ENCODE results near the gene METTL4. TPM values are rescaled to one million over a fixed set of nuclear protein-coding genes. Genes with fewer than 3 reads are reported as not detected.

METTL4 gene, protein sequence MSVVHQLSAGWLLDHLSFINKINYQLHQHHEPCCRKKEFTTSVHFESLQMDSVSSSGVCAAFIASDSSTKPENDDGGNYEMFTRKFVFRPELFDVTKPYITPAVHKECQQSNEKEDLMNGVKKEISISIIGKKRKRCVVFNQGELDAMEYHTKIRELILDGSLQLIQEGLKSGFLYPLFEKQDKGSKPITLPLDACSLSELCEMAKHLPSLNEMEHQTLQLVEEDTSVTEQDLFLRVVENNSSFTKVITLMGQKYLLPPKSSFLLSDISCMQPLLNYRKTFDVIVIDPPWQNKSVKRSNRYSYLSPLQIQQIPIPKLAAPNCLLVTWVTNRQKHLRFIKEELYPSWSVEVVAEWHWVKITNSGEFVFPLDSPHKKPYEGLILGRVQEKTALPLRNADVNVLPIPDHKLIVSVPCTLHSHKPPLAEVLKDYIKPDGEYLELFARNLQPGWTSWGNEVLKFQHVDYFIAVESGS
- 10 to 100 TPM; 14.5 to 23.7 (median 19.5) TPM for polyA plus RNA-seq (ENCODE audit: insufficient read length in 4 of 4)

DNA sequence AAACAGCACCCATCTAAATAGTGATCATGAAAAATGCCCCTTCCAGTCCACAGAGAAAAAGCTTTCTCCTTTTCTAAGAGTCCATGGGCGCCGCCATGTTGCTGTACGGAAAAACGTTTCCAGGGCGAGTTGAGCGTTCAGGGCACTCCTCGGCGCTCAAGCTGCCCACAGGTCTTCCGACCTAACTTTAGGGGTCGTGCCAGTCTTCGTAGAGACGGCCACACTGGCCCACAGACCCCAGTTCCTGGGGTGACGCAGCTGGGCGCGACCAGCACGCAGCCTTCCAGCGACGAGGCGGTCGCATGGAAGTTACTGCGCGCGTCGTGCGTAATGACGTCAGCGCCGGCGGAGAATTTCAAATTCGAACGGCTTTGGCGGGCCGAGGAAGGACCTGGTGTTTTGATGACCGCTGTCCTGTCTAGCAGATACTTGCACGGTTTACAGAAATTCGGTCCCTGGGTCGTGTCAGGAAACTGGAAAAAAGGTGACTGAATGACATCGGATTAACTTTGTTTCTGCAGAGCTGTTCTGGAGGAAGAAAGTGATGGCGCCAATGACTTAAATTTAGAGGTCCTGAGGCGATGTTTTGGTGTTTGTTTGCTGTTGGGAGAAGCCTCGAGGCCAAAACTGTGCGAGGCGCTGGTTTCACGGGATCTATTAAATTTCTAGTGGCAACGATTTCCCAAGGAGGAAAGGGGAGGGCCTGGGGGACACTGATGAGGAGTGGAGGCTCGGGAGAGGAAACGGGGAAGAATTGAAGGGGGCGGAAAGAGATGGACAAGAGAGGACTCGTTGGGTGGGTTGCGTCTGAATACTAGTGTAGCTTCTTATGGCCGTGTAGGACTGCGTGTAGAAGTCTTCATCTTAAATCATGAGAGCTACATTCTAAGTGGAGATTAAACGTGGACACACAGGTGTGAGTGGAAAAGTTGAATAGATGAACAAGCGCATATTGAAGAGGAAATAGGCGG lies at the start of gene METTL4, which contains the start of gene NDC80:
Gene METTL4 (minus strand): TSS at position 306 of the 971 bp plus-strand sequence. CDS start 4,289 bp downstream, outside the sequence.
Gene NDC80 (plus strand): TSS at position 358 of the 971 bp plus-strand sequence. CDS start 1,429 bp downstream, outside the sequence.
- peak; percentile 83 to 97 (median 90) for DNase-seq (ENCODE audit: low read depth in 4 of 4, low spot score in 2 of 4)

DNA sequence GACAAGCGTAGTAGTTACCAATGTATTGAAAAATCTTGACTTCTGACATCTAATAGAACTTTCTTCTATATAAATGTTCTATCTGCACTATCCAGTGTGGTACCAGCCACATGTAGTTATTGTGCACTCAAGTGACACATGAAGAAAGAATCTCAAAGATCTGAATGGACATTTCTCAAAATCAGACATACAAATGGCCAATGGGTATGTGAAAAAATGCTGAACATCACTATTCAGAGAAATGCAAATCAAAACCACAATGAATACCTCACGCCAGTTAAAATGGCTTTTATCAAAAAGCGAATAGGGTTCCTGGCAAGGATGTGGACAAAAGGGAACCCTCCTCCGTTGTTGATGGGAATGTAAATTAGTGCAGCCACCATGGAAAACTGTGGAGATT lies 46.7 kb upstream of the METTL4 start:
- DNase-seq (ENCODE audit: low read depth in 4 of 4, low spot score in 2 of 4) = no peak

DNA sequence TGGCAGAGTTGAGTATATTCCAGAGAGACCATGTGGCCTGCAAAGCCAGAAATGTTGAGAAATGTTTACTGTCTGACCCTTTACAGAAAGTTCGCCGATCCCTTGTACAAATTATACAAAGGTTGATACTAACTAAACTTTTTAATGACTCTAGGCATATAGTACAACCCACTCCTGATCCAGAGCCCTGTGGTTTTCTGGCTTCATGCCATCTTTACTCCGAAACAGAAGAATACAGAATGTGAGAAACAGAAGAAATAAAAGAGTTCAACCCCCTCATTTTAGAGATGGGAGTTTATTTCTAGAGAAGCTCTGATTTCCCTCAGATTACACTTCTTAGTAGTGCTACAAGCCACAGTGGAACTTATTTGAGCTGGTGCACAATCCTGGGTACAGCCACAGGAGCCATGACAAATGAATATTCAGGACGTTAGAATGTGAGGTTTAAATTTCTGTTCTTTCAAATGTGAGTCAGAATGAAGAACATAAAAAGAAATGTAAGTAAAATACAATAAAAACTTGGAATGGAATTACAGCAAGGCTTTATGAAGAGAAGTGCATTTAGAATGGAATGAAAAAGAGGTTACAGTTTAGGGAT lies 46.2 kb upstream of the METTL4 start:
- no peak for DNase-seq (ENCODE audit: low read depth in 4 of 4, low spot score in 2 of 4)

DNA sequence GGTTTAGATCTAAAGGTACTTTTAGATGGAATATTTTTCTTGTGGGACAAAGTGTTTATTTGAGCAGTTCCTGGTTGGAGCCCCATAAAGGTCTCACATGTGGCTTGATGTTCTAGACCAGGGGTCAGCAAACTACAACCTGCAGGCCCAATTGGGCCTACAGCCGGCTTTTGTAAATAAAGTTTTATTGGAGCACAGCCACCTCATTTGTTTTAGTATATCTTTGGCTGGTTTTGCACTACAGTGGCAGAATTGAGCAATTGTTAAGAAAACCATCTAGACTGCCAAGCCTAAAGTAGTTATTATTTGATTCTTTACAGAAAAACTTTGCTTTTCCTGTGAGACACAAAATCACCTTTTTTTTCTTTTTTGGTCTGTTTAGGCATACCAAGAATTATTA lies 41.7 kb upstream of the METTL4 start:
- no peak for DNase-seq (ENCODE audit: low read depth in 4 of 4, low spot score in 2 of 4)

DNA sequence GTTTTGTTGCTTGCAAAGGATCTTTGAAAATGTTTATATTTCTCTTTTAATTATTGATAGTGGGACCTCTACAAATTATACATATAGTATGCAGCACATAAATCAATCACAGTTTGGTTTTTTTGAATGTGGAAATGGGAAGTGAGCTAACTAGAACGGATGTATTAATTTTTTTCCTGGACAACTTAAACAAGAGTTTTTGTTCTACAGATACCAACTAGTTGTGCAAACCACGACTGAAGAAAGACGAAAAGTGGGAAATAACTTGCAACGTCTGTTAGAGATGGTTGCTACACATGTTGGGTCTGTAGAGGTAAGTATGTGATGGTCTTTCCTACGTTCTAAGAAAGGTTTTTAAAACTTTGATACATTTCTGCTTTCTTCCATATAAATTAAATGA lies 39.2 kb upstream of the METTL4 start:
- no peak for DNase-seq (ENCODE audit: low read depth in 4 of 4, low spot score in 2 of 4)

DNA sequence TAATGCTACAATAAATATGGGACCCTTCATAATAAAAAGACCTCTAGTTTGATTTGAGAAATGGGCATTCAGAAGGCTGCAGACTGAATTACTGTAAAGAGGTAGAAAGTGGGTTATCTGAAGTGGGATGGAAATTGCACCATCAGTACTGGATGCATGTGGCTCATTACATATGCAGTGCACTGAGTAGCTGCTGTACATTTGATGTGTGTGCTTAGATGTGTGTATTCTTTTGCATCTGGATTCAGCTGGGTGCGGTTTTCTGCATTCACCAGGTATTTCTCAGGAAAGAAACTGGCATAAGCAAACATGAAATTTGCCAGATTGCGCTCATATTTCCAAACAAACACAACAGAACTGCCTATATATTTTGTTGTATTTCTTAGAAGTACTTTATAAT lies 38.3 kb upstream of the METTL4 start:
- DNase-seq (ENCODE audit: low read depth in 4 of 4, low spot score in 2 of 4) = no peak

DNA sequence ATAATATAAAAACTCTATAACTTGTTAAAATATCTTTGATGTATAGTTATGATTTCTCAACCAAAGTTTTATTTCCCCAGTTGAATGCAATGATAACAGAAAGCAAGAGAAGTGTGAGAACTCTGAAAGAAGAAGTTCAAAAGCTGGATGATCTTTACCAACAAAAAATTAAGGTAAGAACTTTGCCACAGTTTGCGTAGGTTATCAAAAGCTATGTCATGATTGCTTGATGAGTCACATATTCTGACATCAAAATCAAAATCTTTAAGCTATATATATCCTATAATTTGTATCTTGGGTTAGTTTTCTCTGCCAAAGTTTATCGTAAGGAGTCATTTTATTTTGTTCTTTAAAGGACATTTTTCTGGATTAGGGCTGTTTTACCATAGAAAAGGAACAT lies 35.0 kb upstream of the METTL4 start:
- DNase-seq (ENCODE audit: low read depth in 4 of 4, low spot score in 2 of 4) = no peak

DNA sequence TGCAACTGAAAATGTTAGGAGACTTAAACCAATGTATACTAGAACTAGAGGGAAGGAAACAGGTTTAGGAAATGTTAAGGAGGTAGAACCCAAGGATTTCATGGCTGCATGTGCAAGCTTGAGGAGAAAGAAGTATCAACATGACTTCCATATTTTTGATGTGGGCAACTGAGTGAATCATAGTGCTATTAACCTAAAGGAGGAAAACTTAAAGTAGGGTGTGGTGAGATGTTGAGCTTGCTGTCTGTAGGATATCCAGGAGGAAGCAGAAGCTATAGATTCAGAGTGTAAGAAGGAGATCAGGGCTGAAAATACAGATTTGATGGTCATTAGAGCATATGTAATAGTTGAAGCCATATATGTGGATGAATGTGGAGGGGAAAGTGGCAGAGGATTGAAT lies 31.5 kb upstream of the METTL4 start:
- no peak for DNase-seq (ENCODE audit: low read depth in 4 of 4, low spot score in 2 of 4)

DNA sequence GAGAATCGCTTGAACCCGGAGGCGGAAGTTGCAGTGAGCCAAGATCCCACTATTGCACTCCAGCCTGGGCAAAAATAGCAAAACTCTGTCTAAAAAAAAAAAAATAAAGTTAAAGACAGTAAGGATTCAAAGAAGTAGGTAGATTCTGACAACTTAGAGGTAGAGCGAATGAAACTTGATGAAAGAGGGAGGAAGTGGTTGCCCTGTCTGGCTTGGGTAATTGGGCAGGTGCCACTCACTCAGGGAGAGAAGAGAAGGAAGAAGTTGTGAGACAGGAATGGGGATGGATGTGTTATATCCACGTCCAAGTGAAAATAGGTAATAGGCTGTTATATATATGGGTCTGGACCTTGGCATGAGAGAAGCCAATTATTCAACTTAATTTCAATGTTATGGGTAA lies 26.3 kb upstream of the METTL4 start:
- no peak for DNase-seq (ENCODE audit: low read depth in 4 of 4, low spot score in 2 of 4)

DNA sequence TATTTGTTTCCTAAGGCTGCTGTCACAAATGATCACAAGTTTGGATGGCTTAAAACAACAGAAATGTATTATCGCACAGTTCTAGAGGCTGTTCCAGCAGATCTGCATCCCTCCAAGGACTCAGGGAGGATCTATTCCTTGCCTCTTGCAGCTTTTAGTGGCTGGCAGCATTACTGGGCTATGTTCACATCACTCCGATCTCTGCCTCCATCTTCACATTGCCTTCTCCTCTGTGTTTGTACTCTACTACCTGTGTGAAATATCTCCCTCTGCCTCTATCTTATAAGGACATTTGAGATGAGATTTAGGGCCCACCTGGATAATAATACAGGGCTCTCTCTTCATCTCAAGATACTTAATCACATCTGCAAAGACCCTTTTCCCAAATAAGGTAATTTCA lies 19.0 kb upstream of the METTL4 start:
- no peak for DNase-seq (ENCODE audit: low read depth in 4 of 4, low spot score in 2 of 4)

DNA sequence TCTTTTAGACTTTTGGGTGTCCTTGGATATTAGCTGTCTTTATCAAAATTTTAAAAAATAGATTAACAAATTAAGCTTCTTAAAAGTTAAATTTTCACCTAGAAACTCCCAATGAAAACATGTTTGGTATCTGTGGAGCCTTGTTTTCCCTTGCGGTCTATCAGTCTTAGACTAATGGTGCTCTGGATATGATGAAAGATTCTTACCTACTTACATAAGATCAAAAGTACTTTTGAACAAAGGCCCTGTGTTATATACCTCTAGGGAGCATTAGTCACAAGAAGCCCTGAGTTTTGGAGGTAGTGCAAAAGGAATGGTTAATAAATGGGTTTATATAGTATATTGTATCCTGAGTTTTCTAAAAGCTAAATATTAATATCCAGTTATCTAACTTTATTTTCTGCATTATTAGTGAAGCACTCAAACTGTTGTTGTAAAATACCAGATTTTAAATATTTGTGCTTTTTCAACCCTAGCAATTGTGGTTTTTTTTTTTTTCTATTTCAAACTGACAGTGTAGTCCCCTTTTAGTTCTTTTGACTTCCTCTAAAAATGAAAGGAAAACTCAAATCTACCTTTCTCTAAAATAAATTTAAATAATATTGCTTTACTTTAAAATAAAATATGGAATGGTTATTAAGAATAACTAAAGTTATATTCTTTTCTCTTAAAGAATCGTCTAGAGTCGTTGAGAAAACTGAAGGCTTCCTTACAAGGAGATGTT lies 18.2 kb upstream of the METTL4 start:
- no peak for DNase-seq (ENCODE audit: low read depth in 4 of 4, low spot score in 2 of 4)

DNA sequence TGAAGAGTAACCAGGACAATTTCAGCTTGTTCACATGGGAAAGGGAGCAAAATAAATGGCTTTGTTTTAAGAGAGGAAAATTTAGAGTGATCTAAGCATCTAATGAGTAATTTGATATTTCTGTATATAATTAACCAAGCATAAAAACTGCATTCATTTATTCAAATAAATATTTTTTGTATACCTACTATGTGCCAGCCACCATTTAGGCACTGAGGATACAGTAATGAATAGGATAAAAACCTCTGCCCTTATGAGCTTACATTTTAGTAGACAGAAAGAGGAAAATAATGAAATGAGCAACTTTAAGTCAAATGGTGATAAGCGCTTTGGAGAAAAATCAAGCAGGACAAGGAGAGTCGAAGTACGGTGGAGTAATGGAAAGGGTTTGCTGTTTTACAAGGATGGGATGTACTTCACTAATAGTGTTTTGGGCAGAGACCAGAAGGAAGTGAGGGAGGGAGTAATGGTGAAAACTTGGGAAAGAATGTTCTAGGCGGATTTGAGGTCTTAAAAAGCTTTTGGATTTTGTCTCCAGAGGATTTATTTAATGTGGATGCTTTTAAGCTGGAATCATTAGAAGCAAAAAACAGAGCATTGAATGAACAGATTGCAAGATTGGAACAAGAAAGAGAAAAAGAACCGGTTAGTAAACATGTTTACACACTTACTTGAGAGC lies 17.5 kb upstream of the METTL4 start:
- no peak for DNase-seq (ENCODE audit: low read depth in 4 of 4, low spot score in 2 of 4)

DNA sequence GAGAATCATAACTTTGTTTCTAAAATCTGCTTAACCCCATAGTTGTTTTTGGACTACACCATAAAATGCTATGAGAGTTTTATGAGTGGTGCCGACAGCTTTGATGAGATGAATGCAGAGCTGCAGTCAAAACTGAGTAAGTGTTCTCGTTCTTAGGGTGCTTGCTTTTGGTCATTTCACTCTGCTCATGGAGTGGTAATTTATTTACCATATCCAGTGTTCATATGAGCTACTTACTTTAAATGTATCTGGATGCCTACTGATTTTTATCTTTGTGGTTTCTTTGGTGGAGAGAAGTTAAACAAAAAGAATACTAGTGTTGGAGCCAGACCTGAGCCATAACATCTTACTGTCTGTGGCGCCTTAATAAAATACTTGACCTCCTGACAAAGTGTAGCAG lies 16.5 kb upstream of the METTL4 start:
- no peak for DNase-seq (ENCODE audit: low read depth in 4 of 4, low spot score in 2 of 4)

DNA sequence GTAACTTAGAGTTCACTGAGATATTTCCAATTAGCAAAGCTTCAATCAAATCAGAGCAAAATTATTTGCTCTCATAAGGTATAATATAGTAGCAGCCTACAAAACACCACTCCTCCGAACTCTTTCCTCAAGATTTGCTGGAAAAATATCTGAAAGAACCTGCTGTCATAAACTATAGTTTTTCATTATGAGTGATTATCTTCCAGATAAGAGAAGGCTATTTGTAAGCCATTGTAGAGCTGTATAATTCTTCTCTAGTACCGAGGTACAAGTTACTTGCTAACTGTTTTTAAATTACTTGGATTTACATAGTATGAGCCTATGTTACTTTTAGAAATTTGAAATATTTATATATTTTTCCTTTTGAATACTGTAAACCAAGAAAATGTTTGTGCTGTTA lies 2.1 kb upstream of the METTL4 start:
- DNase-seq (ENCODE audit: low read depth in 4 of 4, low spot score in 2 of 4) = no peak

DNA sequence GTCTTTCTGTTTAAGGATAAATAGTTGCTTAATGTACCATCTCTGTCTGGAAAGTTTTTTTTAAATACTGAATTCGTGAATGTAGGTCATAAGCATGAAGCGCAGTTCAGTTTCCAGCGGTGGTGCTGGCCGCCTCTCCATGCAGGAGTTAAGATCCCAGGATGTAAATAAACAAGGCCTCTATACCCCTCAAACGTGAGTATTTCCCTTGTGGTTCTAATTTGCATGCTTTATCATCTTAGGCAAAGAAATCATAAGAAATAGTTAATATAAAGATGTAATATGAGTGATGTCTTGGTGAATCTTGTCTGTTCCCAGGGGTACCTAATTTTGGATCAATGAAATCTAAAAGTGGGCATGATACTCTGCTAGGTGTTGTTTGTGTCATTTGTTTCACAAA lies 1.6 kb upstream of the METTL4 start:
- DNase-seq (ENCODE audit: low read depth in 4 of 4, low spot score in 2 of 4) = no peak

DNA sequence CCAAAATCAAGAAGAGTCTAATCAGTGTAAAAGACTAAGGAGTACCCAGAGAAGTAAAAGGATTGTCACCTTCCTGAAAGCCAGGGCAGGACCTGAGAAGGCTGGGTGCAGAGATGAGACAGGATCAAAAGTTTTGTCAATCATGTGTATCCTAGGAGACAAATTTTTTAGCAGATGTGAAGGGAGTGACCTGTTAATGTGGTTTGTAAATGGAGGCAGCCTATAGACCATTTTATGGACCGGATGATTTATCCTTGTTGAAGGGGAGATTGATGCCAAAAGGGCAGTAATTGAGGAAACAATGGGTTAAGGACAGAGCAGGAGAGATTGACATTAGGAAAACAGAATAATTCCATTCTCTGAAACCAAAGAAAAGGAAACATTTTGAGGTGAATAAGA lies 865 bp upstream of the METTL4 start:
- no peak for DNase-seq (ENCODE audit: low read depth in 4 of 4, low spot score in 2 of 4)

DNA sequence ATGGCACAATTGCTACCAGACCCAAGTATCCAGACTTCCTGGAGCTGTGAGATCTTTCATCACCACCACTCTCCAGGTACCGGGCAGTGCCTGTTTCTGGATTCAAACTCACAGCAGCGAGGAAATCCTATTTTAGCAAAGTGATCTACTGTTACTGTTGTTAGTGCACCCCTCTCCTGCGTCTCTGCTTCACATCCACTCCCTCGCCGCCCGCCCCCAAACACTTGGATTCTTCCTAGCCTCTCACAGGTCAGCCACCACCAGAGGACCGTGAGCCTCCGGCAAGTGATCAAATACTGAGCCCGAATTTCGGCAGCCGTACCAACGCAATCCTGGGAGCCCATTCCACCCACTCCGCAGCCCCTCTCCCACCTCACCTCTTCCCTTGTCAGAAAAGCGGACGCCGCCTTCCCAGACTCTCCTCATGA lies 519 bp downstream of the METTL4 start:
- peak in 2 of 4 donors; percentile 51 to 80 for DNase-seq (ENCODE audit: low read depth in 4 of 4, low spot score in 2 of 4)

DNA sequence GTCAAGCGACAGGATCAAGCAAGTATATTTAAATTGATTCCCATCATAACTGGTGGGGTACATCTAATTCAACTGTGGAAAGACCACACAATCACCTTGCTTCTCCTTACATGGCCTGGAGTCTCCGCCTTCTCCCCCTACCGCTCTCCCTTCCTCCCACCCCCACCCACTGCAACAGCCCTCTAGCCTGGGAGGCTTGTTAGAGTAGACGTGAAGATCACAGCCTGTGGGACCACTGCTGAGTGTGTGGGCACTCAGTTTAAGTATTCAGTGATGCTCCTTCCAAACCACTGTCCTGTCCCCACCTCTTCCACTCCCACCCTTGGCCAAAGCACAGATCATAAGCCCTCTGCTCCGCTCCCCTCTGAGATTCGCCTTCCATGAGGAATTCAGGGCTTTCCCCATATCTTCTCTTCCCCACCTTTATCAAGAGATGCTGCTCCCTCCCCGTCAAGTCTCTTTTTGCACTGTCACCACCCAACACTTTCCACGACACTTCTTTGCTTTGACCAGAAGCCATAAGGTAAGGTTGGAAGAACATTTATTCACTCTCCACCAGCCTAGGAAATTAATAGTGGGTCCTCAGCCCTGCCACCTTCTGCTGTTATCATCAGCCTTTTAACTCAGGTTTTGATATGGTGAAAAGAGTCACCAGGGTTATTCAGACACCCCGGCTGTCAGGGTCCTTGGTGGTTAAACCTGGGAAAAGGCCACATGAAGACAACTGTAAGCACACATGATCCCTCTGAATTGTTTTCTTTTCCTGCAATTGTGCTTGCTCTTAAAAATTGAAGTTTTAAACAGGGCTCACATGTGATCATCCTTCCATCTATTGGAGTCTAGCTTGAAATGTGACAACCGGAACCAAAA lies 1.7 kb downstream of the METTL4 start:
- no peak for DNase-seq (ENCODE audit: low read depth in 4 of 4, low spot score in 2 of 4)

DNA sequence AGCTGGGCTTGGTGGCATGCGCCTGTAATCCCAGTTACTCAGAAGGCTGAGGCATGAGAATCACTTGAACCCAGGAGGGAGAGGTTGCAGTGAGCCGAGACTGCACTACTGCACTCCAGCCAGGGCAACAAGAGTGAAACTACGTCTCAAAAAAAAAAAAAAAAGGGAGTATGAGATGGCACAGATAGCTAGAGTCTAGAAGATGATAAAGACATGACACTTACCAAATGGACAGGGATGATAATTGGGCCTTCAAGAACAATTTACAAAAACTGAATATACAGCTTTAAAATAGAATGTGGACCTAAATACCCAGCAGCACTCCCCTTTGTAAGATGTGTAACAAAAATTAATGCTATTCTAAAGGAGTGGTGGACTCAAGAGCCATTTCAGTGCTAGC lies 2.7 kb downstream of the METTL4 start:
- no peak for DNase-seq (ENCODE audit: low read depth in 4 of 4, low spot score in 2 of 4)

All from left renal cortex interstitium (tissue), 4 donors.